Erythroblast (primary cell): ENCODE data around the gene PMIS2.

Experiments
- GATA1 ChIP-seq: IDR thresholded peaks from 2 replicates; pipeline ENCODE4 v1.6.1; 2011; ENCODE audit warnings: low read depth, mild to moderate bottlenecking, control low read depth, low read length, moderate library complexity
- POLR2A ChIP-seq: IDR thresholded peaks from 2 replicates; pipeline ENCODE4 v1.6.1; 2011; ENCODE audit warnings: mild to moderate bottlenecking, low read length

DNA sequence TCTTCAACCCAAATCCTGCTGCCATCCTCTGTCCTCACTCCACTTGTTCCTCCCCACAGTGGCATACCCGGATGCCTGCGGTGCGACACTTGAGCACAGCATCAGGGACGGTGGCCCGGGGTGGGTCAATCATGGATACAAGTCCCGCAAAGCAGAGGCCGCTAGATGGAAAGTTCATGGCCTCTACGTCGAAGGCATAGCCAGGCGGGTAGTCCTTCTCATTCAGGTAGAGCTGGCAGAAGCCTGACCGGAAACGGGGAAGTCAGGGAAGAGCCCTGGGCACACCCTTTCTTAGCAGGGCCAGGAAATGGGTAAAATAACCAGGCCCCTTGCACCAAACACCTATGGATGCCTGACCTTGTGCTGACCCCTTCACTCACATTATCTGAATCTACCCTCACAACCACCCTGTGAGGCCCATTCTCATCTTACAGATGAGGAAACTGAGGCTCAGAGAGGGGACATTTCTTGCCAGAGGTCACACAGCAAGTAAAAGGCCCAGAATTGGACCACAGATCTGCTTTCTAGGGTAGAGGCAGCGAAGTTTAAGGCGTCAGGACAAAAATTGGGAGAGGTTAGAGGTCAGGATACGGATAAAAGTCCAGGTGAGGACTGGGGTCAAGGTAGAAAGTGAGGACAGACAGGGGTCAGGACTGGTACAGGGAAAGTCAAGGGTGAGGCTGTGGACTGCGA, 29.0 kb upstream of the PMIS2 start:
- TF ChIP-seq POLR2A = no peak
- TF ChIP-seq GATA1 = no peak
